ENCODE measurements around the gene MBD2.
"Not testable (repeated sequence)": the region's sequence is repeated elsewhere in the genome, so short reads cannot be mapped to it uniquely, and the experiment has no call there.

The MBD2 gene

GRCh38 chr18:54224379-54225014 is at the start of gene MBD2:
Gene MBD2, minus strand, starts transcription at chr18:54224669. Its CDS starts 110 bp downstream, at chr18:54224559.
- DNase-seq = peak; percentile 81 to 90

GRCh38 chr18:54269893-54270844 is 45.7 kb upstream of the MBD2 start:
- peak; percentile 62 to 78 for DNase-seq

- DNase-seq = no peak
Observed at GRCh38 chr18:54268751-54269150, 44.3 kb upstream of the MBD2 start.

GRCh38 chr18:54267701-54268100 is 43.2 kb upstream of the MBD2 start:
- DNase-seq = no peak

- DNase-seq = no peak
Observed at GRCh38 chr18:54263904-54264336, 39.5 kb upstream of the MBD2 start.

GRCh38 chr18:54261894-54262293 is 37.4 kb upstream of the MBD2 start:
- DNase-seq = no peak

GRCh38 chr18:54260396-54261072 is 36.1 kb upstream of the MBD2 start:
- no peak for DNase-seq

GRCh38 chr18:54257818-54258217 is 33.3 kb upstream of the MBD2 start:
- DNase-seq = not testable (repeated sequence)

- DNase-seq = no peak
Observed at GRCh38 chr18:54257015-54257414, 32.5 kb upstream of the MBD2 start.

GRCh38 chr18:54255141-54255540 is 30.7 kb upstream of the MBD2 start:
- DNase-seq = no peak

- peak in 1 of 2 experiments; percentile 4 for DNase-seq
Observed at GRCh38 chr18:54254265-54254758, 29.8 kb upstream of the MBD2 start.

GRCh38 chr18:54251606-54252390 is 27.3 kb upstream of the MBD2 start:
- DNase-seq = no peak

GRCh38 chr18:54250846-54251261 is 26.4 kb upstream of the MBD2 start:
- DNase-seq = no peak

- DNase-seq = no peak
Observed at GRCh38 chr18:54247511-54248175, 23.2 kb upstream of the MBD2 start.

- DNase-seq = no peak
Observed at GRCh38 chr18:54242327-54242726, 17.9 kb upstream of the MBD2 start.

GRCh38 chr18:54241483-54241882 is 17.0 kb upstream of the MBD2 start:
- DNase-seq = no peak

- DNase-seq = no peak
Observed at GRCh38 chr18:54240629-54241107, 16.2 kb upstream of the MBD2 start.

GRCh38 chr18:54239601-54240000 is 15.1 kb upstream of the MBD2 start:
- no peak for DNase-seq

GRCh38 chr18:54239091-54239490 is 14.6 kb upstream of the MBD2 start:
- DNase-seq = no peak

GRCh38 chr18:54238173-54238936 is 13.9 kb upstream of the MBD2 start:
- DNase-seq = no peak

- DNase-seq = no peak
Observed at GRCh38 chr18:54235871-54236270, 11.4 kb upstream of the MBD2 start.
